ENCODE data around the gene EXOC3L4. TPM values are rescaled to one million over a fixed set of nuclear protein-coding genes. Genes with fewer than 3 reads are reported as not detected.
"Not testable (repeated sequence)": the region's sequence is repeated elsewhere in the genome, so short reads cannot be mapped to it uniquely, and the experiment has no call there.

The EXOC3L4 gene
- total and polyA plus RNA-seq, 4 donors, result 24.0 to 77.8 (median 36.7) TPM

GRCh38 chr14:103118018-103118662, 23.6 kb downstream of the EXOC3L4 start (continued):
- TF ChIP-seq, protein P1, sequence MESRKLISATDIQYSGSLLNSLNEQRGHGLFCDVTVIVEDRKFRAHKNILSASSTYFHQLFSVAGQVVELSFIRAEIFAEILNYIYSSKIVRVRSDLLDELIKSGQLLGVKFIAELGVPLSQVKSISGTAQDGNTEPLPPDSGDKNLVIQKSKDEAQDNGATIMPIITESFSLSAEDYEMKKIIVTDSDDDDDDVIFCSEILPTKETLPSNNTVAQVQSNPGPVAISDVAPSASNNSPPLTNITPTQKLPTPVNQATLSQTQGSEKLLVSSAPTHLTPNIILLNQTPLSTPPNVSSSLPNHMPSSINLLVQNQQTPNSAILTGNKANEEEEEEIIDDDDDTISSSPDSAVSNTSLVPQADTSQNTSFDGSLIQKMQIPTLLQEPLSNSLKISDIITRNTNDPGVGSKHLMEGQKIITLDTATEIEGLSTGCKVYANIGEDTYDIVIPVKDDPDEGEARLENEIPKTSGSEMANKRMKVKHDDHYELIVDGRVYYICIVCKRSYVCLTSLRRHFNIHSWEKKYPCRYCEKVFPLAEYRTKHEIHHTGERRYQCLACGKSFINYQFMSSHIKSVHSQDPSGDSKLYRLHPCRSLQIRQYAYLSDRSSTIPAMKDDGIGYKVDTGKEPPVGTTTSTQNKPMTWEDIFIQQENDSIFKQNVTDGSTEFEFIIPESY (IDR thresholded peaks at IDR 0.05), result no peak
- TF ChIP-seq HNF4G (IDR thresholded peaks at IDR 0.05), result no peak
- TF ChIP-seq SP1 (IDR thresholded peaks at IDR 0.05), result no peak
- no peak for TF ChIP-seq TAF1 (conservative IDR thresholded peaks at IDR 0.05)
- no peak for TF ChIP-seq ATF3 (IDR thresholded peaks at IDR 0.05)
- TF ChIP-seq, protein P2, sequence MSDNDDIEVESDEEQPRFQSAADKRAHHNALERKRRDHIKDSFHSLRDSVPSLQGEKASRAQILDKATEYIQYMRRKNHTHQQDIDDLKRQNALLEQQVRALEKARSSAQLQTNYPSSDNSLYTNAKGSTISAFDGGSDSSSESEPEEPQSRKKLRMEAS (IDR thresholded peaks at IDR 0.05), result no peak
- TF ChIP-seq YY1 (IDR thresholded peaks at IDR 0.05), result no peak
- TF ChIP-seq JUND (IDR thresholded peaks at IDR 0.05), result no peak

- TF ChIP-seq RXRA (IDR thresholded peaks at IDR 0.05), result peak in 1 of 2 donors; percentile 6
- no peak for TF ChIP-seq RAD21 (IDR thresholded peaks at IDR 0.05)
- H3K4me3 ChIP-seq (ENCODE audit: low read depth in 1 of 3, low read length in 3 of 3), result no peak overlapping the region
- no peaks in the 10 kb centered on the region for H3K9me3 ChIP-seq (ENCODE audit: control insufficient read depth in 4 of 4, low read length in 3 of 4)
- peak overlapping the region; percentile 16 to 77 for H3K27ac ChIP-seq (ENCODE audit: low read depth in 1 of 2, low read length in 2 of 2)
- peaks cover 18 to 36% (median 27%) of the 10 kb centered on the region in 4 donors for H3K4me1 ChIP-seq (ENCODE audit: control insufficient read depth in 4 of 4, insufficient read depth in 4 of 4, low read length in 3 of 4)
- no peak overlapping the region for H3K9ac ChIP-seq (ENCODE audit: low read depth in 1 of 2, low read length in 2 of 2)
- WGBS, result 71% methylated on average over 9 of the region's 9 CpGs
- H3K27me3 ChIP-seq (ENCODE audit: control insufficient read depth in 4 of 4, insufficient read depth in 4 of 4, low read length in 3 of 4), result no peaks in the 10 kb centered on the region
- no peaks in the 10 kb centered on the region for H3K36me3 ChIP-seq (ENCODE audit: control insufficient read depth in 4 of 4, insufficient read depth in 3 of 4, low read depth in 1 of 4, low read length in 3 of 4)
- no peak for DNase-seq (ENCODE audit: low spot score)
Measured at GRCh38 chr14:103118663-103119404, 24.3 kb downstream of the EXOC3L4 start.

- WGBS, result 93% methylated on average over 8 of the region's 8 CpGs
- not testable (repeated sequence) for H3K27me3 ChIP-seq (ENCODE audit: control insufficient read depth in 4 of 4, insufficient read depth in 4 of 4, low read length in 3 of 4); H3K36me3 ChIP-seq (ENCODE audit: control insufficient read depth in 4 of 4, insufficient read depth in 3 of 4, low read depth in 1 of 4, low read length in 3 of 4); DNase-seq (ENCODE audit: low spot score); H3K27ac ChIP-seq (ENCODE audit: low read depth in 1 of 2, low read length in 2 of 2); H3K9ac ChIP-seq (ENCODE audit: low read depth in 1 of 2, low read length in 2 of 2); H3K4me3 ChIP-seq (ENCODE audit: low read depth in 1 of 3, low read length in 3 of 3); H3K9me3 ChIP-seq (ENCODE audit: control insufficient read depth in 4 of 4, low read length in 3 of 4)
- peaks cover 15 to 36% (median 26%) of the 10 kb centered on the region in 4 donors for H3K4me1 ChIP-seq (ENCODE audit: control insufficient read depth in 4 of 4, insufficient read depth in 4 of 4, low read length in 3 of 4)
Measured at GRCh38 chr14:103119527-103119926, 25.0 kb downstream of the EXOC3L4 start.

DNA sequence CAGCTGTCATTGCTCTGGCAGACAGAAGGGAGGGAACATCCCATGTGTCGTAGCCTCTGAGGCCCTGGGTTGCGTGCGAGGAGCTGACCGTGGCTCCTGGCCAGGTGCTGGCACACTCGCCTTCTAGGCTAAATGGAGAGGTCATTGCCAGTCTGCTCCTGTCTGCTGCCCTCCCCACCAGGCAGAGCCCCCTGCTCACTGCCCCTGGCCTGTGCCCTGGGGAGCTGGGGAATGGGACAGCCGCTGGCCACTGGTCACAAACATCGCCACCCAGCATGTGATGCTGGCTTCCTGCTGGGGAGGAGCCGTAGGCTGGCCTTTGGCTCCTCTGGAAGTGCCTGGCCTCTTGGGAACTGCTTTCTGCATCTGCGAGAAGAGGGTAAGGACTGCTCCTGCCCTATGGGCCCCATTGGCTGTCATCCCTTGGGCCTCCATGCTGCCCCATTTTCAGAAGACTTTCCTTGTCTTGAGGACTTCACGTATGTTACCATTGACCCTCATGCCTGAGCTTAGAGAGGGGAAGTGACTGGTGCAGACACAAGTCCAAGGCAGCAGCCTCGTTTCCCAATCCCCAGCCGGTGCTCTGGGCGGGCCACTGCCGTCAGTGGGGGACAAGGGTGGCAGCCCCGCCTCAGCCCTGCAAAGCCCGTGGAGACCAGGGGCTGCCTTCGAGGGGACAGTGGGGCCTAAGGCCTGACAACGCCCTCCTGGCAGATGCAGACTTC, 26.8 kb downstream of the EXOC3L4 start:
- no peaks in the 10 kb centered on the region for H3K27me3 ChIP-seq (ENCODE audit: control insufficient read depth in 4 of 4, insufficient read depth in 4 of 4, low read length in 3 of 4)
- 8% methylated on average over 18 of the region's 18 CpGs for WGBS
- H3K9me3 ChIP-seq (ENCODE audit: control insufficient read depth in 4 of 4, low read length in 3 of 4), result no peaks in the 10 kb centered on the region
- no peaks in the 10 kb centered on the region for H3K36me3 ChIP-seq (ENCODE audit: control insufficient read depth in 4 of 4, insufficient read depth in 3 of 4, low read depth in 1 of 4, low read length in 3 of 4)
- H3K4me3 ChIP-seq (ENCODE audit: low read depth in 1 of 3, low read length in 3 of 3), result no peak overlapping the region
- H3K9ac ChIP-seq (ENCODE audit: low read depth in 1 of 2, low read length in 2 of 2), result no peak overlapping the region
- peak overlapping the region; percentile 59 to 75 for H3K27ac ChIP-seq (ENCODE audit: low read depth in 1 of 2, low read length in 2 of 2)
- DNase-seq (ENCODE audit: low spot score), result no peak
- H3K4me1 ChIP-seq (ENCODE audit: control insufficient read depth in 4 of 4, insufficient read depth in 4 of 4, low read length in 3 of 4), result peaks cover 13 to 39% (median 26%) of the 10 kb centered on the region in 4 donors
- TF ChIP-seq, protein P3, sequence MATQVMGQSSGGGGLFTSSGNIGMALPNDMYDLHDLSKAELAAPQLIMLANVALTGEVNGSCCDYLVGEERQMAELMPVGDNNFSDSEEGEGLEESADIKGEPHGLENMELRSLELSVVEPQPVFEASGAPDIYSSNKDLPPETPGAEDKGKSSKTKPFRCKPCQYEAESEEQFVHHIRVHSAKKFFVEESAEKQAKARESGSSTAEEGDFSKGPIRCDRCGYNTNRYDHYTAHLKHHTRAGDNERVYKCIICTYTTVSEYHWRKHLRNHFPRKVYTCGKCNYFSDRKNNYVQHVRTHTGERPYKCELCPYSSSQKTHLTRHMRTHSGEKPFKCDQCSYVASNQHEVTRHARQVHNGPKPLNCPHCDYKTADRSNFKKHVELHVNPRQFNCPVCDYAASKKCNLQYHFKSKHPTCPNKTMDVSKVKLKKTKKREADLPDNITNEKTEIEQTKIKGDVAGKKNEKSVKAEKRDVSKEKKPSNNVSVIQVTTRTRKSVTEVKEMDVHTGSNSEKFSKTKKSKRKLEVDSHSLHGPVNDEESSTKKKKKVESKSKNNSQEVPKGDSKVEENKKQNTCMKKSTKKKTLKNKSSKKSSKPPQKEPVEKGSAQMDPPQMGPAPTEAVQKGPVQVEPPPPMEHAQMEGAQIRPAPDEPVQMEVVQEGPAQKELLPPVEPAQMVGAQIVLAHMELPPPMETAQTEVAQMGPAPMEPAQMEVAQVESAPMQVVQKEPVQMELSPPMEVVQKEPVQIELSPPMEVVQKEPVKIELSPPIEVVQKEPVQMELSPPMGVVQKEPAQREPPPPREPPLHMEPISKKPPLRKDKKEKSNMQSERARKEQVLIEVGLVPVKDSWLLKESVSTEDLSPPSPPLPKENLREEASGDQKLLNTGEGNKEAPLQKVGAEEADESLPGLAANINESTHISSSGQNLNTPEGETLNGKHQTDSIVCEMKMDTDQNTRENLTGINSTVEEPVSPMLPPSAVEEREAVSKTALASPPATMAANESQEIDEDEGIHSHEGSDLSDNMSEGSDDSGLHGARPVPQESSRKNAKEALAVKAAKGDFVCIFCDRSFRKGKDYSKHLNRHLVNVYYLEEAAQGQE (IDR thresholded peaks at IDR 0.05), result no peak
- peak in 1 of 2 donors; percentile 26 for TF ChIP-seq RXRA (IDR thresholded peaks at IDR 0.05)
- peak; percentile 23 for TF ChIP-seq SP1 (IDR thresholded peaks at IDR 0.05)
- TF ChIP-seq NR2F2 (IDR thresholded peaks at IDR 0.05), result peak; percentile 82
- TF ChIP-seq EGR1 (IDR thresholded peaks at IDR 0.05; ENCODE audit: low read depth in 2 of 2), result no peak
- peak; percentile 9 for TF ChIP-seq YY1 (IDR thresholded peaks at IDR 0.05)
- no peak for TF ChIP-seq JUND (IDR thresholded peaks at IDR 0.05)
- TF ChIP-seq RAD21 (IDR thresholded peaks at IDR 0.05), result no peak
- TF ChIP-seq HNF4A (conservative IDR thresholded peaks at IDR 0.05), result peak in 1 of 2 donors; percentile 30

All from liver (tissue), 9 donors.